Endothelial cell of hepatic sinusoid (primary cell): ENCODE measurements around the gene SLC34A3.

Experiments used
- in situ Hi-C: cut with HindIII; loops from 2 replicates; pipeline ENCODE4 v1.10.0; 2017; ENCODE audit warnings: low sequenced_read_pairs

The SLC34A3 gene

GRCh38 chr9:137230705-137231371 lies at the start of gene SLC34A3:
Gene SLC34A3, plus strand, starts transcription at chr9:137230901. Its CDS starts 802 bp downstream, at chr9:137231703.
- in situ Hi-C loops: no loop called here

- in situ Hi-C loops: no loop called here
Observed at GRCh38 chr9:137181680-137182079, 49.0 kb upstream of the SLC34A3 start.

- in situ Hi-C loops: no loop called here
Observed at GRCh38 chr9:137182836-137183235, 47.9 kb upstream of the SLC34A3 start.

- in situ Hi-C loops: no loop called here
Observed at GRCh38 chr9:137183980-137184595, 46.6 kb upstream of the SLC34A3 start.

GRCh38 chr9:137184881-137185660 lies 45.6 kb upstream of the SLC34A3 start:
- in situ Hi-C loops: no loop called here

- in situ Hi-C loops: no loop called here
Observed at GRCh38 chr9:137185921-137186320, 44.8 kb upstream of the SLC34A3 start.

GRCh38 chr9:137186385-137186784 lies 44.3 kb upstream of the SLC34A3 start:
- in situ Hi-C loops: no loop called here

GRCh38 chr9:137187386-137187785 lies 43.3 kb upstream of the SLC34A3 start:
- in situ Hi-C loops: no loop called here

- in situ Hi-C loops: no loop called here
Observed at GRCh38 chr9:137188086-137188489, 42.6 kb upstream of the SLC34A3 start.

GRCh38 chr9:137188490-137189296 lies 42.0 kb upstream of the SLC34A3 start, which contains the start of the genes ANAPC2 and SSNA1:
Gene ANAPC2, minus strand, starts transcription at chr9:137188560. Its CDS starts 28 bp downstream, at chr9:137188532.
Gene SSNA1, plus strand, starts transcription at chr9:137188676. Its CDS starts 51 bp downstream, at chr9:137188727.
- in situ Hi-C loops: no loop called here

- in situ Hi-C loops: no loop called here
Observed at GRCh38 chr9:137189297-137190295, 41.1 kb upstream of the SLC34A3 start.

GRCh38 chr9:137190315-137190856 lies 40.3 kb upstream of the SLC34A3 start:
- in situ Hi-C loops: no loop called here

- in situ Hi-C loops: no loop called here
Observed at GRCh38 chr9:137191245-137191644, 39.5 kb upstream of the SLC34A3 start.

GRCh38 chr9:137191691-137192447 lies 38.8 kb upstream of the SLC34A3 start:
- in situ Hi-C loops: no loop called here

GRCh38 chr9:137192448-137192780 lies 38.3 kb upstream of the SLC34A3 start:
- in situ Hi-C loops: no loop called here

GRCh38 chr9:137192859-137193258 lies 37.8 kb upstream of the SLC34A3 start:
- in situ Hi-C loops: no loop called here

GRCh38 chr9:137193771-137194170 lies 36.9 kb upstream of the SLC34A3 start:
- in situ Hi-C loops: no loop called here

- in situ Hi-C loops: no loop called here
Observed at GRCh38 chr9:137194388-137194787, 36.3 kb upstream of the SLC34A3 start.

- in situ Hi-C loops: no loop called here
Observed at GRCh38 chr9:137194909-137195308, 35.8 kb upstream of the SLC34A3 start.
